OCI-LY1 (cell line): ENCODE measurements around the gene BSPRY.
"Not testable (repeated sequence)": the region's sequence is repeated elsewhere in the genome, so short reads cannot be mapped to it uniquely, and the experiment has no call there.

Experiments used
- CTCF ChIP-seq: fragments of 200-600 bp; sonication (generic), shearing (Covaris generic); IDR thresholded peaks from 2 replicates; pipeline ENCODE4 v1.5.1; 2017; ENCODE audit warnings: mild to moderate bottlenecking, antibody characterized with exemption, low read length, moderate library complexity, mixed read lengths
- EZH2 ChIP-seq: fragments of 200-600 bp; sonication (generic), shearing (Covaris generic); IDR thresholded peaks from 2 replicates; pipeline ENCODE4 v1.8.0; 2017; ENCODE audit warnings: borderline replicate concordance, mixed run types, mild to moderate bottlenecking, antibody characterized with exemption, low read length, moderate library complexity, mixed read lengths

GRCh38 chr9:113406353-113406752 is 57.0 kb downstream of the BSPRY start:
- TF ChIP-seq CTCF, EZH2: not testable (repeated sequence)
